Measurements from ENCODE around the gene ATP5PO. TPM values are rescaled to one million over a fixed set of nuclear protein-coding genes. Genes with fewer than 3 reads are reported as not detected.
A peak's percentile ranks its signal among the peaks of the same experiment; 100 is the strongest.

ATP5PO gene
- polyA plus RNA-seq, 1 experiment = 177 TPM

- no peak for DNase-seq (ENCODE audit: low read depth)
- TF ChIP-seq, protein P1, sequence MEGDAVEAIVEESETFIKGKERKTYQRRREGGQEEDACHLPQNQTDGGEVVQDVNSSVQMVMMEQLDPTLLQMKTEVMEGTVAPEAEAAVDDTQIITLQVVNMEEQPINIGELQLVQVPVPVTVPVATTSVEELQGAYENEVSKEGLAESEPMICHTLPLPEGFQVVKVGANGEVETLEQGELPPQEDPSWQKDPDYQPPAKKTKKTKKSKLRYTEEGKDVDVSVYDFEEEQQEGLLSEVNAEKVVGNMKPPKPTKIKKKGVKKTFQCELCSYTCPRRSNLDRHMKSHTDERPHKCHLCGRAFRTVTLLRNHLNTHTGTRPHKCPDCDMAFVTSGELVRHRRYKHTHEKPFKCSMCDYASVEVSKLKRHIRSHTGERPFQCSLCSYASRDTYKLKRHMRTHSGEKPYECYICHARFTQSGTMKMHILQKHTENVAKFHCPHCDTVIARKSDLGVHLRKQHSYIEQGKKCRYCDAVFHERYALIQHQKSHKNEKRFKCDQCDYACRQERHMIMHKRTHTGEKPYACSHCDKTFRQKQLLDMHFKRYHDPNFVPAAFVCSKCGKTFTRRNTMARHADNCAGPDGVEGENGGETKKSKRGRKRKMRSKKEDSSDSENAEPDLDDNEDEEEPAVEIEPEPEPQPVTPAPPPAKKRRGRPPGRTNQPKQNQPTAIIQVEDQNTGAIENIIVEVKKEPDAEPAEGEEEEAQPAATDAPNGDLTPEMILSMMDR (IDR thresholded peaks at IDR 0.05; ENCODE audit: insufficient read depth, low read depth, low read length) = no peak
- POLR2A ChIA-PET = no interaction called here
Measured at GRCh38 chr21:33885172-33885514, 30.5 kb downstream of the ATP5PO start.

DNA sequence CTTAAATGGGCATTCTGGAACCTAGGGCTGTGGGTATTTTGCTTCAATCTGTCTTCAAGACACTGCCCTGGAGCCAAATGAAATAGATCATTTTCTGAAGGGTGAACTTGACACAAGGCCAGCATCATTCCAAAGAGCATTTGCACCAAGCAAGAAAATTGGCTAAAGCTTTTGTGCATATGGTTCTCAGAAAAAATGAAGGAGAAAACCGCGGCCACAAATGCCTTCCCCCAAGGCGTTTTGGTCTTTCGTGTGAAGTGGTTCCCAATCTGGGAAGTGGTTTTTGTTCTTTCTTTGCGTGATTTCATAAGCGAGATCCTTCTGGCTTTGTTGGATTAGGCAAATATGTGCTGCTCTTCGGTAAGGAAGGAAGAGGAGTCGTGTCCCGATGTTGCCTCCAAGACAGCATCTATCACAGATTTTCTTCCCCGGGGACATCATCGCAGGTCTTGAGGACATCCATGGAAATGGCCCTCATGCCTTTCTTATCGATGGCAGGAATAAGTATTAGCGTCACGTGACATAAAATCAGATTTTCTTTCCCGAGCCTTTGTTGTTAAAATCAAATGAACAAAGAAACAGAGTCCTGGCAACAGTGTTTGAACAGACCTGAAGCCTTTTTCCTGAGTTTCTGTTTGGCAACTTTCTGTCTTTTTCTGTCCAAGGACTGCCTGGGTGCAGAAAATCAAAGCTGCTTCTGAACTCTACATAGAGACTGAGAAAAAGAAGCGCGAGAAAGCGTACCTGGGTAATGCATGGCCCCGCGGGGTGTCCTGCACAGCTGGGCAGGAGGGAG is 31.0 kb downstream of the ATP5PO start:
- peak; percentile 70 for DNase-seq (ENCODE audit: low read depth)
- no peaks in the 10 kb centered on the region for H3K36me3 ChIP-seq (ENCODE audit: control insufficient read depth, insufficient read depth, low read length)
- H3K4me3 ChIP-seq (ENCODE audit: low read depth, low read length) = no peak overlapping the region
- ChIA-PET CTCF (no interaction called here), POLR2A (no interaction called here)
- peaks cover 4% of the 10 kb centered on the region; the same call in 1 of the 2 replicates for H3K27me3 ChIP-seq (ENCODE audit: control insufficient read depth, insufficient read depth, low read length)
- TF ChIP-seq, protein P1 (IDR thresholded peaks at IDR 0.05; ENCODE audit: insufficient read depth, low read depth, low read length) = no peak

More at GRCh38 chr21:33885172-33885514, 30.5 kb downstream of the ATP5PO start:
- Histone ChIP-seq H3K27me3 (ENCODE audit: control insufficient read depth, insufficient read depth, low read length) (peaks cover 4% of the 10 kb centered on the region; the same call in 1 of the 2 replicates), H3K4me3 (ENCODE audit: low read depth, low read length) (no peak overlapping the region), H3K36me3 (ENCODE audit: control insufficient read depth, insufficient read depth, low read length) (no peaks in the 10 kb centered on the region)
- CTCF ChIA-PET = no interaction called here

DNA sequence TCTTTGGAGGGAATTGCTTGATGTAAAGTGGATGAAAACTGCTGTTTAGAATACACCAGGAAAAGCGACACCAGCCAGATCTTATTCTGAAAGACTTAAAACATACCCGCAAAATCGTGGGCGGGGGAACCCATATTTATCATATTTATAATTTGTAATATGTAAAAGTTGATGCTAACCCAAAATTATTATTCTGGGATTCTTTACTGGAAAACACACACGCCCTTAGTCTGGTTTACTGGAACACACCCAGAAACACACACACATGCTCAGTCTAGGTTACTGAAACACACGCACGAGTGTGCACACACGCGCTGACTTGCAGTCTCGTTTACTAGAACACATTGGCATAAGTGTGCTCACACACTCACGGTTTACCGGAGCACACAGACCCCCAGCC is 32.5 kb downstream of the ATP5PO start:
- CTCF ChIA-PET = no interaction called here
- Histone ChIP-seq H3K36me3 (ENCODE audit: control insufficient read depth, insufficient read depth, low read length) (no peaks in the 10 kb centered on the region), H3K4me3 (ENCODE audit: low read depth, low read length) (no peak overlapping the region), H3K27me3 (ENCODE audit: control insufficient read depth, insufficient read depth, low read length) (peaks cover 4% of the 10 kb centered on the region; the same call in 1 of the 2 replicates)
- TF ChIP-seq, protein P1 (IDR thresholded peaks at IDR 0.05; ENCODE audit: insufficient read depth, low read depth, low read length) = no peak
- DNase-seq (ENCODE audit: low read depth) = no peak
- POLR2A ChIA-PET = no interaction called here

GRCh38 chr21:33881689-33882440 is 33.7 kb downstream of the ATP5PO start:
- ChIA-PET POLR2A (no interaction called here), CTCF (no interaction called here)
- TF ChIP-seq, protein P1 (IDR thresholded peaks at IDR 0.05; ENCODE audit: insufficient read depth, low read depth, low read length) = no peak
- no peak overlapping the region for H3K4me3 ChIP-seq (ENCODE audit: low read depth, low read length)
- DNase-seq (ENCODE audit: low read depth) = no peak
- no peaks in the 10 kb centered on the region for H3K36me3 ChIP-seq (ENCODE audit: control insufficient read depth, insufficient read depth, low read length)
- H3K27me3 ChIP-seq (ENCODE audit: control insufficient read depth, insufficient read depth, low read length) = peaks cover 4% of the 10 kb centered on the region; the same call in 1 of the 2 replicates

DNA sequence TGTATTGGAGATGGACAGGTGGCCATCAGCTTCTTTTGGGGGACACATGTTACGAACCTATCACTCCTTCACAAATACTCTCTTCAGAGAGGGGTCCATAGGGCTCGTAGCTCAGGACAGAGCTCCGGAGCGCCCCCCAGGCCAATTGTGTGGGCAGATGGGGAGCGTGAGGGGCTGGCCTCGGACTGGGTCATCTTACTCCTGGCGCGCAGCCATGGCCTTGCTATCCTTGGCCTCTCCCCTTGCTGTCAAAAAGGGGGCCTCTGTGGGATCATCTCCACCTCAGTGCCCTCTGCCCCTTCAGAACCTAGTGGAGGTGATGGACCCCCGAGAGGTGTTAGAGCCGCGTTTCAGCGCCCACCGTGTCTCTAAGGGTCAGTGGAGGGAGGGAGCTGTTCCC is 35.0 kb downstream of the ATP5PO start:
- TF ChIP-seq, protein P1 (IDR thresholded peaks at IDR 0.05; ENCODE audit: insufficient read depth, low read depth, low read length) = no peak
- ChIA-PET POLR2A (no interaction called here), CTCF (no interaction called here)
- Histone ChIP-seq H3K4me3 (ENCODE audit: low read depth, low read length) (no peak overlapping the region), H3K36me3 (ENCODE audit: control insufficient read depth, insufficient read depth, low read length) (no peaks in the 10 kb centered on the region), H3K27me3 (ENCODE audit: control insufficient read depth, insufficient read depth, low read length) (peaks cover 2% of the 10 kb centered on the region; the same call in 1 of the 2 replicates)
- DNase-seq (ENCODE audit: low read depth) = no peak
